HG02623 (cell line): ENCODE measurements around the gene QSER1.
A peak's percentile ranks its signal among the peaks of the same experiment; 100 is the strongest.
"Not testable (repeated sequence)": the region's sequence is repeated elsewhere in the genome, so short reads cannot be mapped to it uniquely, and the experiment has no call there.

Source experiments
- ATAC-seq: cut with Tn5 transposase; IDR thresholded peaks from one replicate; pipeline ENCODE4 v1.9.1; 2021; ENCODE audit warnings: moderate library complexity; ENCODE audit not compliant: unreplicated experiment

Gene QSER1

DNA sequence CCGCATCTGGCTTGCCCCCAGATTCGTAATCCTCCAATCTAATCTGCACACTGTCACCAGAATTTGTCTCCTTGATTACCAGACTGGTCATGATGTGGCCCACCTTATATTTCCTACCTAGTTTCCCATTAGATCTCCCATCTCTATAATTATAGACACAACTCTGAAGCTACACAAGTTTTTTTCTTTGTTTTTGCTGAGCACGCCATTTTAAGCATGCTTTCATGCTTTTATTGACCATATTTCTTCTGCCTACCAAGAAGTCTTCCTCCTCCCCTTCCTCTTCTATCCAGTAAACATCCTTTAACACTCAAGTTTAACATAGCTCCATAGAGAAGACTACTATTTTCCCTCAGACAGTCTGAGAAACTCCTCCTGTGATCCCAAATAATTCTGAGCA is 98.8 kb downstream of the QSER1 start:
- ATAC-seq: no peak

DNA sequence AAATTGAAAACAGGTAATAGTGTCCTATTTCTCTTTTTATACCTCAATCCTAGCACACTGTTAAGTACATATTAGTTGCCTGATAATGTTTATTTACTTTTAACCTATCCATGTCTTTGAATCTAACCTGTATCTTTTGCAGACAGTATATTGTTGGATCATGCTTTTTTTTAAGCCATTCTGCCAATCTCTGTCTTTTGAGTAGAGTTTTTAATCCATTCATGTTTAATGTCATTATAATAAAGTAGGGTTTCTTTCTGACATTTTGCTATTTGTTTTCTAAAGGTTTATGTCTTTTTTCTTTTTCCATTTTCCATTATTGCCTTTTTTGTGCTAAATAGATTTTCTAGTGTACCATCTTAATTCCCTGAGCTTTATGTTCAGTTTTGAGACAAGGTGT is 99.3 kb downstream of the QSER1 start:
- ATAC-seq: no peak

DNA sequence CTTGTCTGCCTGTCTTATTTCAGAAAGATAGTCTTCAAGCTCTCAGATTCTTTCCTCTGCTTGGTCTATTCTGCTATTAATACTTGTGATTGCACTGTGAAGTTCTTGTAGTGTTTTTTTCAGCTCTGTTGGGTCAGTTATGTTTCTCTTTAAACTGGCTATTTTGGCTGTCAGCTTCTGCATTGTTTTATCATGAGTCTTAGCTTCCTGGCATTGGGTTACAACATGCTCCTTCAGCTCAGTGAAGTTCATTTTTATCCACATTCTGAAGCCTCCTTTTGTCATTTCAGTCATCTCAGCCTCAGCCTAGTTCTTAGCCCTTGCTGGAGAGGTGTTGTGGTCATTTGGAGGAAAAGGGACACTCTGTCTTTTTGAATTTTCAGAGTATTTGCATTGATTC is 107.6 kb downstream of the QSER1 start:
- ATAC-seq: no peak

DNA sequence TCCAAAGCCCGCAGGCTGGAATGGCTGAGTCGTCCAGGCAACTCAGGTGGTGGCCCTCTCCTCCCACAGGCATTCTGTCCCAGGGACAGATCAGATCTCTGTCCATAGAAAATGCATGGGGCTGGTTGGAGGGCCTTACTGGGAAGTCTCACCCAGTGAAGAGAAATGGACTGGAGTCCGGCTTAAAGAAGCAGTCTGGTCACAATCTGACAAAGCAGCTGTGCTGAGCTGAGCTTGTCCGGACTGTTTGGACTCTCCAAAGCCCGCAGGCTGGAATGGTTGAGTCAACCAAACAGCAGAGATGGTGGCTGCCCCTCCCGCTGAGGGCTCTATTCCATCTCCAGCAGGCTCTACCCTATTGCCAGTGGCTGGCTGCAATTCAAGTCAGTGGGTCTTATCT is 108.7 kb downstream of the QSER1 start:
- no peak for ATAC-seq

DNA sequence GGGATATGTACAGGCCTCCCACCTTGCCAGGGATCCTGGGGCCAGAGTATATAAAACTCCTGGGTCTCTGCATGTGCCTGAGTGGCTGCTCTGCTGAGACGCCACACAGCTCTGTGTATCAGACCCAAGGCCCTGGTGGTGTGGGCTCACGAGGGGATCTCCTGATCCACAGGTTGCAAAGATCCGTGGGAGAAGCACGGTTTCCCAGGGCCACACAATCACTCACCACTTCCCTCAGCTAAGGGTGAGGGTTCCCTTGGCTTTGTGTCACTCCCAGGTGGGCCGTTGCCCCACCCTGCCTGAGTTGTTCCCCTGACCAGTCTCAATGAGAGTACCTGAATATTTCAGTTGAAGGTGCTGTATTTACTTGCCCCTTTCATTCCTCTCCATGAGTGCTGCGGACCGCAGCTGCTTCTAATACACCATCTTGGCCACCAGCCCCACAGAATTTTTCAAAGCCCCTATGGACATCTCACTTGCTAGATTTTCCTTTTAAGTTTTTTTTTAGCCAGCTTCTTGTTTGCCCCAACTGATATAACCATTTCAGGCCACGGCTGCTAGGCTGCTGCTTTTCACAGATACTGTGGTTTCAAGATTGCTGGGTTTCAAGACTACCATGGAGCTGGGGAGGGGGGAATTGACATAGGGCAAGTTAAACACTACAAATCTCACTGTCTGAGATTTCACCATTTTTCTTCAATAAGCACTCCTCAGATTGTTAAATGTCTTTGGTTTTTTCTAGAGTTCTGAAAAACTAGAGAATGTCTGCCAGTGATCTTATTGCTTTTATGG is 109.3 kb downstream of the QSER1 start:
- ATAC-seq: no peak

DNA sequence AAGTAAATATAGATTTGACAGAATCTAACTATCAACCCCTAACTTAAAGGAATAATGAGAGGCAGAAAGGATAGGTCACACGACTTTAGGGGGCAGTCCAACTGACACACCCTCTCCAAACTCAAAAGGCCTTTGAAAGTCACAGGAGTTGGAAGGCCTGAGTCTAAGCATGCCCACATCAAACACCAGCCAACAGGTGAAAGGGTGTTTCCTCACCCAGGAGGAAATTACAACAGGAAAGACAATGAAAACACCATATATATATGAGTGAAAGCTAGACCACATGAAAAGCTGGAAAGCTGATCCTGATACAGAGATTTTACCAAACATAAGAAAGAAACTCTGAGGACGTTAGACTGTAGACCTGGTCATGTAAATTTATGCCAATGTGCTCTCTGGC is 112.6 kb downstream of the QSER1 start:
- no peak for ATAC-seq

DNA sequence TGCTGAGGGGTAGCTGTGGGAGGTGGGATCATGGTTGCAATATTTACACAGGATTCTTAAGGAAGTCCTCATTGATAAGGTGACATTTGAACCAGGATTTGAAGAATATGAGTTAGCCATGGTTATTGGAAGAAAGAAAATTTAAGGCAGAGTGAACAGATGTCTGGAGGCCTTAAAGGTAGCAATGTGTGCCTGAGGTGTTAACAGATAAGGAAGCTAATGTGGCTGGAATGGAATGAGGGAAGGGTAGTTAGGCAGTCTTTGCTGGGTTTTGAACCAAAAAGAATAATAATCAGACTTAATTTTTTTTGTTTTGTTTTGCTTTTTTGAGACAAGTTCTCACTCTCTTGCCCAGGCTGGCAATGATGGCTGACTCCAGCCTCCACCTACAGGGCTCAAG is 113.4 kb downstream of the QSER1 start:
- ATAC-seq: no peak

DNA sequence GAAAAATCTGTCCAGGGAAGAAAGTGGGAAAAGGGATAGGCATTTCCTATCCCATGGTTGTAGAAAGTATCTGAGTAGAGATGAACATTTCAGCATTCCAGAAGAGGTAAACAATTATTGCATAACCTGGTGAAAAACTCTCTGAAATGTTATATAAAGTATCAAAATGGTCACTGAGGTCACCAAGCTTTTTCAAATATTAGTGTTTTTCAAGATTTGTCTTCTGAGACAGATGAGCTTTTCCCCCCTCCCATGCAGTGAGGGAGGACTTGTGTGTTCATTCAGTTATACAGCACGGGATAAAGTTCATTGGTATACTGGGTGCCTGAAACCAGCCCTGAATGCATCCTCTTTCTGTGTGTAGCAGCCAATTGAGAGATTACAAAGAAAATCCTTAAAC is 121.1 kb downstream of the QSER1 start:
- no peak for ATAC-seq

DNA sequence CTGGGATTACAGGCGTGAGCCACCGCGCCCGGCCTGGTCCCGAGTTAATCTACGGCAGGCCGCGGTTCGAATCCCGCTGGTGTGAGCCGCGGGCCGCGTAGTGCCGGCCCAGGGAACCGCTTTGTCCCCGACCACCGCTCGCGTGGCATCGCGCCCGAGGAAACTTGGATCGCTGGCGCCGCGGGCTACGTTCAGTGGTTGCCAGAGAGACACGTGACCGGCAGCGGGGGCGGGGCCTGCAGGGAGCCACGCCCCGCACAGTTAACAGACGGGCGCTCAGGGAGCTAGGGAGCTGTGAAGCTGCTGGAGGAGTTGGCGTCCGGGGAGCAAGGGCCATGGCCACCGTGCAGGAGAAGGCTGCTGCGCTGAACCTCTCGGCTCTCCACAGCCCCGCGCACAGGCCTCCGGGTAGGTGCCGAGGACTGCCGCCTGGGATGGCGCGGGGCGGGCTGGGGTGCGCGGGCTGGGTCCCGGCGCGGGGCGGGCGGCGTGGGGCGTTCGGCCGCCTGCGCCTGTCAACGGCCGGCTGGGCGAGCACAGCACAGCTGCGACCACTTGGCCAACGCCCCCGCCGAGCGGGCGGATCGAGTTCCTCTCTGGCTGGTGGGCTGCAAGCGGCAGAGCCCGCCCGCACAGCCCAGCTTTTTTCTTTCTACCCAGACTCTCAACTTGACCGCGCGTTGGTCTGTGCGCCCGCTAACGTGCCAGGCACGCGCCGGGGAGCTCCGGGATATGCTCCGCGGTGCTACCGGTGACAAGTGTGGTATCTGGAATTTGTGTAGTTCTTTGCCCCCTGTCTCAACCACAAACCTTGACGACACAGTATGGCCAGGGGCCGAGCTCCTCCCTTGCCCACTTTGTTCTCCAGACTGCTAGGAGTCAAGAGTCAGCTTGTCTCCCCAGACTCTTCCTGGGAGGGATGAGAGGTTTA is 123.3 kb downstream of the QSER1 start, which contains the start of gene DEPDC7:
Gene DEPDC7, plus strand, starts transcription at position 258 of the 931 bp plus-strand sequence. Its CDS starts 78 bp downstream, at position 336.
- peak; percentile 50 for ATAC-seq

DNA sequence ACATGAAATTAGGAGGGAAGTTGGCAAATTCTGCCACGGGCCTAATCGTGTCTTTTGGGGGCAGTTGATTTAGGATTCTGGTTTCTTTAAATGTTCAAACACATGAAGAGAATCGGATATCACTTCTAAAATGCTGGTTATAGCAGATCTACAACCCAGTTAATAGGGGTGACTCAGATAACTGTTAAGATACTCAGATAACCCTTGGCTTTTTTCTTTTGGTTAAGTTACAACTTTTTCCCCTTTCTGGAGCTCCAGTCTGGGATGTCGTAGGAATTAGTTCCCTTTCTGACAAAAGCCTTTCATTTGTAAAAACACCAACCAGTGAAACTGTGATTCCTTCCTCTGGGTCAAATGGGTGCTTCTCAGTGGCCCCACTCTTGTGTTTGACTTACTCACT is 124.0 kb downstream of the QSER1 start:
- ATAC-seq: no peak

DNA sequence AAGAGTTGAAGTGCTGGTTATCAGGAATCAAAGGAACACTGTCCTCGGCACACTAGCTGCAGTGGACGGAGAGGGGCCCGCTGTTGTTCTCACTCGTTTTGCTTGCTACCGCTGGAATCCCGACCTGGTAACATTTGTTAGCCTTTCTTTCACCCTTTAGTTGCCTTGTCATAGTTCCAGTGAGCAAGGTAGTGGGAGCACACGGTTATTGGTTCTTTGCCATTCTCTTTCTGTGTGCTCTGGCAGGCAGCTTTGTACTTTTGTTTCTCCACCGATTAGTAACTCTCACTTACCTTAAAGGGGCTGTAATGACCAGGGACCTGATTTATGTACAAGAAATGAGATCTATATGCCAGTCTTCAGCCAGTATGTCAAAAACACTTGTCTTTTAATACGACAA is 124.9 kb downstream of the QSER1 start:
- ATAC-seq: no peak

DNA sequence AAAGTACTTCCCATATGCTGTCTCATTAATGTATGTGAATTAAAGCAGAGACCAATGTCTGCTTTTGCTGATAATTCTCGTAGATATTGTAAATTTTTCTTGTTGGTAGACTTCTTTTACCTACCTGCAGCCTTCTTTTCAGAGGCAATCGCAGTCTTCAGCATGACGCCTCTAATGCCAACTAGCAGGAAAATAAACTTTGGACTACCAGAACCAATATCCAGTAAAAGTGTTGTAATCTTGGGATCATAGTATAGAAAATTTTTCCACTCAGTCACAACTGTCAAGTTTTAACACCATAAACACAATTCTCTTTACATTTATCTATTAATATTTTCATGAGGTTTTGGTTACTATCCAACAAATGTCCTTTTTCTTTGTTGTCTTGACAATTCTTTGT is 125.4 kb downstream of the QSER1 start:
- ATAC-seq: no peak

DNA sequence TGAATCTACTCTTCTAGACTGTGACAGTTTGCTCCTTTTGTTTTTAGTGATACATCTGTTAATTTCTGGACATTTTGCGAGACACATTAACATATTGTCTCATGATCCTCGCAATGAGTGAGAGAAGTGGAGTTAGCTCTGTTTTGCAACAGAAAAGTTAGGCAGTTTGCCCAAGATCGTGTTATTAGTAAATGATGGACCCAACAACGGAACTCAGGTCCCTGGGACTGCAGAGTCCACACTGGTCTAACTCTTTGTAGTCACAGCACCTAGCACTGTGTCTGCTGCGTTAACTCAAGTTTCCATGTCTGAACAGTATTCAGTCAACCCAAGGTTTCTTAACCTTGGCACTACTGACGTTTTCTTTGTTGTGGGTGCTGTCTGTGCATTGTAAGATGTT is 126.2 kb downstream of the QSER1 start:
- no peak for ATAC-seq

DNA sequence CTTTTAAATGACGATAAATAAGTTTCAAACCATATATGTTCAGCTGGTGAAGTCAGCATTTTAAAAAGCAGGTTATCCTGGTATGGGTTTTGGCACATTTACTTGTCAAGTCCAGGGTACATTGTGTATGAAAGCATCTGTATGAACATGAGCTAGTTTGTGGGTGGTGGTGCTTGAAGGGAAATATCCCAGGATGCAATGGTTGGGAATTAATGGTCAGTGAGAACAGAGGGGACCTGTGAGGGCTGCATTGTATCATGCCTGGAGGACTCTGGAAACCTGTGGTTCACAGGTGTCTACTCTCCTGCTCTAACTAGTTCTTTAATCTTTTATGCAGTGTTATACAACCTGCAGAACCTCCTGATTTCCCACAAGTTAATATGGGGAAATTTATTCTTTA is 128.9 kb downstream of the QSER1 start:
- no peak for ATAC-seq

DNA sequence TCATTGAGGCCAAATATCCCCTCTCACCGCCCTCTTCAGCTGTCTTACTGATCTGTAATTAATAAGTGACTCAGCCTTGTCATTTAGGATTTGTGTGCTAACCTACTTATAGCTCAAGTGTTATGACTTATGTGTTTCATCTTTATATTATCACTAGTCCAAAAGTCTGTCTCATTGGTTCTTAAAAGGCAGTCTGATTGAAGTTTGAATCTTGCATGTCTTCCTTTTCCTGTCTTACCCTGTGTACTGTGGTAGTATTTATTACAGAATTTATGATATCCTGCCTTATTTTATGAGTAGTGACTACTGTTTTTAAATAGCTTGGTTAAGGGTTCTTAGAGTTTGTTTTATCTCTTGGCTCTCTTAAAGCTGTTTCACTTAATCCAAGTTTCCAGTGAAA is 129.3 kb downstream of the QSER1 start:
- no peak for ATAC-seq

DNA sequence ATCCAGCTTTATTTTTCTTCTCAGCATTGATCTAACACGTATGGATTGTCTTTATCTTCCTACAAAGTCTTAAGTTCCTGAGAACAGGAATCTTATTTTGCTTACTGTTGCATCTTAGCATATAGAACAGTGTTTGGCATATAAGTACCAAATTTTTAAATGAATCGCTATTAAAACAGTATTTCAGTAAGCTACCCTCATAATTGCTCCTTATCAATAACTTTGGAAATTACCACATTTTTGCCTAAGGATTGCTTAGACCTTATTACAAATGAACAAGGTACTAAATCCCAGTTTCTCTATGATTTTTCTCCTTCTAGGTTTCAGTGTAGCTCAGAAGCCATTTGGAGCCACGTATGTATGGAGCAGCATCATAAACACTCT is 132.7 kb downstream of the QSER1 start:
- ATAC-seq: no peak

DNA sequence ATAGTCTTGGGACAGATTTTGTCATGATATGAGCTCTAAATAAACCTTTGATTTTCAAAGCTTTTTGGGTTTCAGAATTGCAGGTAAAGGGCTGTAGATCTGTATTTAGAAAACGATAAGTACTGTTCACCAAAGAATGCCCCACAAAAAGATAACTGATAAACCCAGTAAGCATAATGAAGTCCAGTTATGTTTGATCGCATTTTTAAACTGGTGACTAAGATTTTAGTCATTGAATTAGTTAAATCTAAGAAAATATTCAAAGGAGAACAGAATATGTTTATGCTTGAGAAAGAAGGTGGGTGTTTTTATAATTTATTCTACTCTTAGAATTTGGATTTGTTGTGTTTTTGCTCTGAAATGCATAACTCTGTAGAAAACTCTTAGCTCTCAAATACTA is 134.6 kb downstream of the QSER1 start:
- ATAC-seq: no peak

DNA sequence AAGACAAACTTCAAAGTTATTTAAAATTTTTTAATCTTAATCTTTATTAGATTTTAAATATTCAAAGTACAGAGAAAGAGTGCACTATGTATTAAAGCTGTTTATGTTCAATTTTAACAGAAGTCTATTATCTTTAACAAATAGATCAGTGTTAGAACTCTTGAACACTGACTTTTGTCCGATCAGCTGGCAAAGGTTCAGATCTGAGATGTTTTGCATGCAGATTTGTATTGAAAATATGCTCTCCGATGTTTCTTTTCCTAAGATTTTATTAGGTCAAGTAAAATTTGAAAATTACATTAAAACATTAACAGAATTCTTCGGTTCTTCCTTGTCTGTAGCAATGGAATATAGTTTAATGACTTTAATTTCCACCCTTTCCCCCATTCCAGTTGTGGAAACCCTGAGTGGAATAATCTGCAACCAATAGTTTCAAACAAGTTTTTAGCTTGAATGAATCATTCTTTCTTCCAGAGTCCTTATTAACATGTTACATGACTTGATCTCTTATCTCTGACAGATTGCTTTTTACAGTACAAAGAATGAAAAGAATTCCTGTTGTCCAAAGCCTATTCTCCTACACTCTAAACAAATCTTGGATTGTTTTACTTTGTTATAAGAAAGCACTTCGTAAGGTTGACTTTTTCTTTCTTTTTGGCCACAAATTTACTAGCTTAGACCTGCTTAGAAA is 135.4 kb downstream of the QSER1 start:
- no peak for ATAC-seq

DNA sequence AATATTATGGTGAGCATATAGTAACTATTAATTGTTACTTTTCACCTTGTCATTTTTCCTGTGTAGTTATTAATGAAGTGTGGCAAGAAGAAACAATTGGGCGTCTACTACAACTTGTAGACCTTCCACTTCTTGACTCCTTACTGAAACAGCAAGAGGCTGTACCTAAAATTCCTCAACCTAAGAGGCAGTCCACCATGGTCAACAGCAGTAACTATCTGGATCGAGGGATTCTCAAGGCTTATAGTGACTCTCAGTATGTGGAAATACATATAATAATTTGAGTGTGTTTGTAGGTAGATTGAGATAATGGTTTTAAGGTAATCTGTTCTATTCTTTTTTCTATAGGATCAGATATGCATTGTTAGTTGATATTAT is 135.9 kb downstream of the QSER1 start:
- ATAC-seq: no peak

DNA sequence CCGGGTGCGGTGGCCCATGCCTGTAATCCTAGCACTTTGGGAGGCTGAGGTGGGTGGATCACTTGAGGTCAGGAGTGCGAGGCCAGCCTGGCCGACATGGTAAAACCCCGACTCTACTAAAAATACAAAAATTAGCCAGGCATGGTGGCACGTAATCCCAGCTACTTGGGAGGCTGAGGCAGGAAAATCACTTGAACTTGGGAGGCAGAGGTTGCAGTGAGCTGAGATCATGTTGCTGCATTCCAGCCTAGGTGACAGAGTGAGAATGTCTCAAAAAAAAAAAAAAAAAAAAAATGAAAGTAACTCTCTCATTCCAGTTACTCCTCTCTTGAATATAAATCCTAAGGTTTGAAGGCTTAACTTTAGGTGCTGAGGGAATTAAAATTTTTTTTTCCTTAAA is 136.6 kb downstream of the QSER1 start:
- ATAC-seq: not testable (repeated sequence)
